Upper lobe of left lung (tissue), 6 donors: ENCODE results near the gene CNPY2. TPM values are rescaled to one million over a fixed set of nuclear protein-coding genes. Genes with fewer than 3 reads are reported as not detected.
"Not testable (repeated sequence)": the region's sequence is repeated elsewhere in the genome, so short reads cannot be mapped to it uniquely, and the experiment has no call there.

Source experiments
- ATAC-seq, 2 donors: fragments of 200-7000 bp; cut with Tn5 transposase; one replicate each; pipeline ENCODE4 v1.9.1; 2022; ENCODE audit warnings: mild to moderate bottlenecking in 2 of 2, moderate library complexity in 2 of 2; ENCODE audit not compliant: low FRiP score in 2 of 2
- DNase-seq, 2 donors: peaks; one replicate each; pipeline ENCODE4 v3.0.0-alpha.2; 2019 to 2020
- H3K27ac ChIP-seq, 4 donors: fragments of 200-600 bp; sonication (generic); one replicate each; pipeline ENCODE4 v1.5.1; 2016 to 2019
- H3K27me3 ChIP-seq, 4 donors: fragments of 200-600 bp; sonication (generic); one replicate each; pipeline ENCODE4 v1.5.1; 2017 to 2019
- H3K36me3 ChIP-seq, 4 donors: fragments of 200-600 bp; sonication (generic); one replicate each; pipeline ENCODE4 v1.5.1; 2016 to 2019
- H3K4me1 ChIP-seq, 4 donors: fragments of 200-600 bp; sonication (generic); one replicate each; pipeline ENCODE4 v1.5.1; 2018 to 2019
- H3K4me3 ChIP-seq, 4 donors: fragments of 200-600 bp; sonication (generic); one replicate each; pipeline ENCODE4 v1.5.1; 2017 to 2019; ENCODE audit warnings: mild to moderate bottlenecking in 2 of 4, moderate library complexity in 1 of 4
- H3K9me3 ChIP-seq, 4 donors: fragments of 200-600 bp; sonication (generic); one replicate each; pipeline ENCODE4 v1.5.1; 2018 to 2019
- EP300 ChIP-seq, 4 donors: sonication (generic); formaldehyde crosslinking; IDR thresholded peaks; one replicate each; pipeline ENCODE4 v1.5.1; 2017; ENCODE audit warnings: antibody characterized with exemption in 4 of 4, control low read depth in 2 of 4
- POLR2A ChIP-seq, 4 donors: fragments of 450-650 bp; IDR thresholded peaks; one replicate each; pipeline ENCODE4 v1.5.1; 2016 to 2017; ENCODE audit warnings: antibody characterized with exemption in 4 of 4, mild to moderate bottlenecking in 2 of 4
- POLR2AphosphoS5 ChIP-seq, 2 donors: sonication (generic); formaldehyde crosslinking; IDR thresholded peaks; one replicate each; pipeline ENCODE4 v1.5.1; 2017; ENCODE audit warnings: antibody characterized with exemption in 2 of 2
- WGBS, 2 donors: methylation state at CpG; one replicate each; pipeline ENCODE4 v1.1.5; 2017 to 2018; 5-methylcytosine and 5-hydroxymethylcytosine counted together
- total RNA-seq, 6 donors: library from RNA; depleted of rRNA in 4 of 6; stranded (reverse); fragments of >200 nt in 4 of 6; gene quantifications; one replicate each; pipeline versions ENCODE4 v1.1.0 to v1.2.1, GENCODE V29; 2016 to 2021
- TF ChIP-seq, protein P1 (sequence below), 6 experiments: fragments of 450-650 bp in 4 of 6; fragments of 200-600 bp in 2 of 6; sonication (generic) in 2 of 6; IDR thresholded peaks; one replicate each; pipeline ENCODE4 v1.5.1; 2016 to 2019; ENCODE audit warnings: antibody characterized with exemption in 6 of 6
- donor health status: DM: no; HTN: no; CAD: no; lungs with moderate emphysema.
- donor health status: DM: no; HTN: yes; CAD: no; lungs with severe emphysema.

The CNPY2 gene
- total RNA-seq, 6 donors from 2014 or later: 50.3 to 105 (median 61.4) TPM

DNA sequence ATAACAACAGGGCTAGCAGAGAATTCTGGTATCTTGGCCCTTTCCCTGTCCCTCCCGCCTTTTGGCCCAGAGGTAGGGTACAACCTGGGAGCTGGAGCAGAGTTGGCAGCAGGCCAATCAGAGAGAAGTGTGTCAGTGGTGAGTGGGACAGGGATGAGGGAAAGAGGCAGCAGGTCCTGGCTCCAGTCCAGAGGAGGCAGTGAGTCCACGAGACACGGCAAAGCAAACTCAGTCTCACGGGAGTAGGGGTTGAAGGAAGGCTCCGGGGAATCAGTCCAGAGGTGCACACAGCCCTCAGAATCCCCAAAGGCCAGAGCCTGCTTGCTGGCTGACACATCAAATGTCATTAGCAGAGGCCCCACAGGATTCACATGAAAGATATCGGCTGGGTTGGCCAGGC, 10.7 kb upstream of the CNPY2 start:
- TF ChIP-seq, protein P1, sequence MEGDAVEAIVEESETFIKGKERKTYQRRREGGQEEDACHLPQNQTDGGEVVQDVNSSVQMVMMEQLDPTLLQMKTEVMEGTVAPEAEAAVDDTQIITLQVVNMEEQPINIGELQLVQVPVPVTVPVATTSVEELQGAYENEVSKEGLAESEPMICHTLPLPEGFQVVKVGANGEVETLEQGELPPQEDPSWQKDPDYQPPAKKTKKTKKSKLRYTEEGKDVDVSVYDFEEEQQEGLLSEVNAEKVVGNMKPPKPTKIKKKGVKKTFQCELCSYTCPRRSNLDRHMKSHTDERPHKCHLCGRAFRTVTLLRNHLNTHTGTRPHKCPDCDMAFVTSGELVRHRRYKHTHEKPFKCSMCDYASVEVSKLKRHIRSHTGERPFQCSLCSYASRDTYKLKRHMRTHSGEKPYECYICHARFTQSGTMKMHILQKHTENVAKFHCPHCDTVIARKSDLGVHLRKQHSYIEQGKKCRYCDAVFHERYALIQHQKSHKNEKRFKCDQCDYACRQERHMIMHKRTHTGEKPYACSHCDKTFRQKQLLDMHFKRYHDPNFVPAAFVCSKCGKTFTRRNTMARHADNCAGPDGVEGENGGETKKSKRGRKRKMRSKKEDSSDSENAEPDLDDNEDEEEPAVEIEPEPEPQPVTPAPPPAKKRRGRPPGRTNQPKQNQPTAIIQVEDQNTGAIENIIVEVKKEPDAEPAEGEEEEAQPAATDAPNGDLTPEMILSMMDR (IDR thresholded peaks at IDR 0.05): no peak
- TF ChIP-seq EP300 (IDR thresholded peaks at IDR 0.05): no peak
- TF ChIP-seq POLR2AphosphoS5 (IDR thresholded peaks at IDR 0.05): no peak
- TF ChIP-seq POLR2A (IDR thresholded peaks at IDR 0.05): no peak
- Histone ChIP-seq H3K4me3 (no peak overlapping the region), H3K4me1 (no peaks in the 10 kb centered on the region), H3K36me3 (peaks cover 24 to 69% (median 63%) of the 10 kb centered on the region in 4 donors), H3K27ac (no peak overlapping the region), H3K27me3 (no peaks in the 10 kb centered on the region), H3K9me3 (no peaks in the 10 kb centered on the region)
- WGBS, 2 donors: 89 to 91% methylated on average over 6 of the region's 6 CpGs
- no peak for DNase-seq
- no peak for ATAC-seq

DNA sequence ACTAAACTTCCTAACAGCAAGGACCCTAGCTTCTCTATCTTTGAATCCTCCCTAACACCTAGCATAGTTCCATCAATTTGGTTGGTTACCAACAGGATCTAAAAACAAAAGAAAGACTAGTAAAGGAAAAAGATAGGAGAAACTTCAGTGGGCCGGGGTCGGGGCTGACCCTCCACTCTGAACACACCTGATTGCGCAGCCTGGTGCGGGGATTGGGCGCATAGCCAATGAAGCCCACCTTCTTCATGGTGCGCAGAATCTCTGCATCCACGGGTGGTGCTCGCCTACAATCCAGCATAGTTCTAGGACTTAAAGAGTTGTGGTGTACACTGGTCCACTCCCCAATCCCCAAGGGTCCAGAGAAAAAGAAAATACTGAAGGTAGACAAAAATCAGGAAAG, 10.3 kb upstream of the CNPY2 start:
- H3K36me3 ChIP-seq: peaks cover 24 to 69% (median 63%) of the 10 kb centered on the region in 4 donors
- WGBS, 2 donors: 91 to 95% methylated on average over 8 of the region's 8 CpGs
- H3K27ac ChIP-seq: no peak overlapping the region
- DNase-seq (no peak), ATAC-seq (no peak)
- TF ChIP-seq POLR2AphosphoS5 (IDR thresholded peaks at IDR 0.05): no peak
- TF ChIP-seq POLR2A (IDR thresholded peaks at IDR 0.05): no peak
- TF ChIP-seq, protein P1 (IDR thresholded peaks at IDR 0.05): no peak
- TF ChIP-seq EP300 (IDR thresholded peaks at IDR 0.05): no peak
- H3K4me3 ChIP-seq: no peak overlapping the region
- H3K9me3 ChIP-seq: no peaks in the 10 kb centered on the region
- H3K4me1 ChIP-seq: no peaks in the 10 kb centered on the region
- H3K27me3 ChIP-seq: no peaks in the 10 kb centered on the region

DNA sequence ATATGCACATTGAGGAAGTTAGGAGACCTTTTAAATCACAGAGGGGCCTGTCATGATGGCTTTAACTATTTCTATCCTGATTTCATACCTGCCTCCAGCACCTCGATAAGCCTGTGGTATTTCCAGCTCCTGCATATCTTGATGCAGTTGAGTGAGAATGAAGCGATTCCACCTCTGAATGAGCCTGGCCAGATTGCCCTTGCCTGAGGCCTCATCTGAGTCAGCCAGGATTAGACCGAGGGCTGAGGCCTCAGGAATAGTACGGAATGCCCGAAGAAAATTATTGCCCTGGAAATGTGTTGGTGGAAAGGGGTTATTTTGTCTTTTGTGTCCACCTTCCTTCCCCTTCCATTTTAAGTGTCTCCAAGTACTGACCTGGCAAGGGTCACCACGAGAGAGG, 8.4 kb upstream of the CNPY2 start:
- TF ChIP-seq POLR2A (IDR thresholded peaks at IDR 0.05) (no peak), EP300 (IDR thresholded peaks at IDR 0.05) (no peak), POLR2AphosphoS5 (IDR thresholded peaks at IDR 0.05) (no peak)
- TF ChIP-seq, protein P1 (IDR thresholded peaks at IDR 0.05): no peak
- ATAC-seq (no peak), DNase-seq (no peak)
- no peaks in the 10 kb centered on the region for H3K27me3 ChIP-seq
- no peaks in the 10 kb centered on the region for H3K9me3 ChIP-seq
- H3K27ac ChIP-seq: no peak overlapping the region
- WGBS, 2 donors: 96 to 98% methylated on average over 6 of the region's 6 CpGs
- H3K4me3 ChIP-seq: no peak overlapping the region
- H3K4me1 ChIP-seq: no peaks in the 10 kb centered on the region
- peaks cover 24 to 81% (median 73%) of the 10 kb centered on the region in 4 donors for H3K36me3 ChIP-seq

DNA sequence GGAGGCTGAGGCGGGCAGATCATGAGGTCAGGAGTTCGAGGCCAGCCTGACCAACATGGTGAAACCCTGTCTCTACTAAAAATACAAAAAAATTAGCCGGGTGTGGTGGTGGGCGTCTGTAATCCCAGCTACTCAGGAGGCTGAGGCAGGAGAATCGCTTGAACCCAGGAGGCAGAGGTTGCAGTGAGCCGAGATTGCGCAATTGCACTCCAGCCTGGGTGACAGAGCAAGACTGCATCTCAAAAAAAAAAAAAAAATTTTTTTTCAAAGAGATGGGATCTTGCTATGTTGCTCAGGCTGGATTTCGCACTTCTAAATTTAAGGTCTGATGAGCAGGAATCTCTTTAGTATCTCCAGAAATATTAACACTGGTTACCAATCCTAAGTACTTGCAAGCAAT, 5.8 kb upstream of the CNPY2 start:
- not testable (repeated sequence) for DNase-seq, H3K27me3 ChIP-seq, H3K9me3 ChIP-seq, H3K4me3 ChIP-seq, H3K4me1 ChIP-seq, H3K27ac ChIP-seq, ATAC-seq
- WGBS, 2 donors: 89 to 91% methylated on average over 8 of the region's 8 CpGs
- peaks cover 21 to 76% (median 58%) of the 10 kb centered on the region in 4 donors for H3K36me3 ChIP-seq

DNA sequence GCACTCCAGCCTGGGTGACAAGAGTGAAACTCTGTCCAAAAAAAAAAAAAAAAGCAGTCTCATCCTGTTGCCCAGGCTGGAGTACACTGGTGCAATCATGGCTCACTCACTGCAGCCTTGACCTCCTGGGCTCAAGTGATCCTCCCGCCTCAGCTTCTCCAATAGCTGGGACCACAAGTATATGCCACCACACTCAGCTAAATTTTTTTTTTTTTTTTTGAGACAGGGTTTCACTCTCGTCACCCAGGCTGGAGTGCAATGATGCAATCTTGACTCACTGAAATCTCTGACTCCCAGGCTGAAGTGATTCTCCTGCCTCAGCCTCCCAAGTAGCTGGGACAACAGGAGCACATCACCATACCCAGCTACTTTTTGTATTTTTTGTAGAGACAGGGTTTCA, 5.2 kb upstream of the CNPY2 start:
- Histone ChIP-seq H3K4me3 (no peak overlapping the region), H3K9me3 (no peaks in the 10 kb centered on the region), H3K27me3 (no peaks in the 10 kb centered on the region), H3K27ac (no peak overlapping the region), H3K4me1 (peaks cover 4 to 8% (median 5%) of the 10 kb centered on the region in 4 donors), H3K36me3 (peaks cover 21 to 70% (median 52%) of the 10 kb centered on the region in 4 donors)
- no peak for ATAC-seq
- WGBS, 2 donors: 72 to 88% methylated on average over 2 of the region's 2 CpGs
- TF ChIP-seq EP300 (IDR thresholded peaks at IDR 0.05): no peak
- TF ChIP-seq, protein P1 (IDR thresholded peaks at IDR 0.05): no peak
- TF ChIP-seq POLR2A (IDR thresholded peaks at IDR 0.05): no peak
- TF ChIP-seq POLR2AphosphoS5 (IDR thresholded peaks at IDR 0.05): no peak
- DNase-seq: no peak
